ENCODE measurements around the gene PROSER2. TPM values are rescaled to one million over a fixed set of nuclear protein-coding genes. Genes with fewer than 3 reads are reported as not detected.

PROSER2 gene
- total RNA-seq, 1 experiment from 2014 or later = 10.6 TPM

DNA sequence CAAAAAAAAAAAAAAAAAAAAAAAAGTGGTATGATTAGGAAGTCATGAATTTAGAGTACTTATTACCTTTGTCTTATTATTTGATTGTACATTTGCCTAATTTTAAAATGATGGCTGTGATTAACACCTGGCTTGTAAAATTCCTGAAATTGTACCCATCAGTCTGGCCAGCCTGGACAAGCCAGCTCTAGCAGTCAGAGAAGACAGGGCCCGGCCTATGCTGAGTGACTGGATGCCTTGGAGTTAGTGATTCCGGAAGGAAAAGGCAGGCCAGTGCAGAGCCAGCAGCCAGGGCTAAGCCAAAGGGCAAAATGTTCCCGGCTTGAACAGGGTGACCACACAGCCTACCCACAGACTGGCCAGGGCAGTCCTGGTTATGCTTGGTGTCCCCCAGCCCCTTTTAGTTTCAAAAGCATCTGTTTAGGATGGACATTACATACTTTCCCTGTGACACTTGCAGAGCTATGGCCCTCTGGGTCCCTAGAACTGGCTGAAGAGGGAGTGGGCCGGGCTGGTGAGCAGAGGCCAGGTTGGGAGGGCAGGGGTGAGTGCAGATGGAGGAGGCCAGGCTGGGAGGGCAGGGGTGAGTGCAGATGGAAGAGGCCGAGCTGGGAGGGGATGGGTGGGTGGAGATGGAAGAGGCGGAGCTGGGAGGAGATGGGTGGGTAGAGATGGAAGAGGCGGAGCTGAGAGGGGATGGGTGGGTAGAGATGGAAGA lies 61.7 kb downstream of the PROSER2 start:
- Histone ChIP-seq H2AFZ (ENCODE audit: low read length) (no peak overlapping the region), H3K79me2 (ENCODE audit: insufficient read depth, low read length) (no peaks in the 10 kb centered on the region), H3K56ac (ENCODE audit: insufficient read length, low read depth, low read length) (no peak overlapping the region), H4K20me1 (ENCODE audit: control insufficient read depth, insufficient read depth, insufficient read length) (no peaks in the 10 kb centered on the region), H4K91ac (ENCODE audit: insufficient read length, low read depth, low read length) (no peak overlapping the region), H4K8ac (replicated peaks; ENCODE audit: insufficient read length, low read depth, low read length) (no peak overlapping the region), H3K14ac (ENCODE audit: insufficient read depth, low read length) (no peak overlapping the region), H2BK120ac (ENCODE audit: low read depth, low read length, poor library complexity, severe bottlenecking) (no peak overlapping the region), H3K23me2 (ENCODE audit: insufficient read length, low read depth, low read length, poor library complexity, severe bottlenecking) (no peaks in the 10 kb centered on the region), H3K27ac (ENCODE audit: insufficient read length, low read depth, low read length) (no peak overlapping the region), H2BK20ac (ENCODE audit: low read depth, low read length, poor library complexity, severe bottlenecking) (no peak overlapping the region), H3K4me1 (ENCODE audit: insufficient read depth, low read length) (no peaks in the 10 kb centered on the region), H3K79me1 (ENCODE audit: insufficient read depth, low read depth, low read length, poor library complexity, severe bottlenecking) (no peaks in the 10 kb centered on the region), H2BK12ac (ENCODE audit: insufficient read length, low read depth, low read length) (no peak overlapping the region), H2BK5ac (ENCODE audit: insufficient read length, low read length) (no peak overlapping the region), H3K9ac (ENCODE audit: extremely low read depth, insufficient read length, low read length) (no peak overlapping the region), H3K27me3 (ENCODE audit: insufficient read depth, low read length) (no peaks in the 10 kb centered on the region), H3K4me2 (ENCODE audit: insufficient read depth, insufficient read length, low read length) (no peak overlapping the region), H3K23ac (ENCODE audit: insufficient read length, low read depth, low read length) (no peak overlapping the region), H3K4ac (ENCODE audit: low read depth, low read length) (no peak overlapping the region), H2BK15ac (ENCODE audit: low read depth, low read length) (no peak overlapping the region), H3K18ac (ENCODE audit: insufficient read length, low read depth, low read length) (no peak overlapping the region), H4K5ac (ENCODE audit: insufficient read length, low read depth, low read length) (no peak overlapping the region), H2AK5ac (ENCODE audit: insufficient read length, low read length) (no peak overlapping the region), H3K9me3 (ENCODE audit: control insufficient read depth, low read depth, low read length) (no peaks in the 10 kb centered on the region), H3T11ph (ENCODE audit: low read length) (no peak overlapping the region)
- Mint-ChIP-seq H3K4me1 (peaks cover 8 to 9% of the 10 kb centered on the region in 2 experiments), H3K27me3 (ENCODE audit: low read depth) (no peaks in the 10 kb centered on the region; the same call in 1 of the 2 replicates), H3K9me3 (no peaks in the 10 kb centered on the region; a peak in 1 of 5 replicates), H3K36me3 (ENCODE audit: insufficient read depth in 1 of 3, low read depth in 3 of 3) (no peaks in the 10 kb centered on the region), H3K27ac (no peak overlapping the region), H3K4me3 (no peak overlapping the region)
- WGBS (ENCODE audit: extremely low coverage, insufficient read length, low lambda C conversion rate) = no CpG with 5 or more reads among the region's 7 CpGs
- TF ChIP-seq CTCF (conservative IDR thresholded peaks at IDR 0.05) = no peak
- no peak for DNase-seq
